Cardiac septum (tissue), 1 donor: Measurements from ENCODE around the gene SERPINB6. TPM values are rescaled to one million over a fixed set of nuclear protein-coding genes. Genes with fewer than 3 reads are reported as not detected.

ENCODE experiments used
- DNase-seq: peaks from one replicate; pipeline ENCODE4 v3.0.0-alpha.2; 2020; ENCODE audit warnings: low spot score
- intact Hi-C: fragments of 100-400 bp; cut with DNase I; formaldehyde crosslinking; loops from one replicate; pipeline ENCODE4 v1.14.0; 2022
- total RNA-seq: library from RNA; stranded (reverse); fragmentation: NEBNext Ultra II Directional; extraction: Animal tissue kit (Norgen Biotek cat#: 25700); gene quantifications from one replicate; pipeline ENCODE4 v1.2.1, GENCODE V29; 2021
- donor health status: DM: no; HTN: no; CAD: no.

The SERPINB6 gene
- total RNA-seq, 1 donor from 2014 or later = 171 TPM

DNA sequence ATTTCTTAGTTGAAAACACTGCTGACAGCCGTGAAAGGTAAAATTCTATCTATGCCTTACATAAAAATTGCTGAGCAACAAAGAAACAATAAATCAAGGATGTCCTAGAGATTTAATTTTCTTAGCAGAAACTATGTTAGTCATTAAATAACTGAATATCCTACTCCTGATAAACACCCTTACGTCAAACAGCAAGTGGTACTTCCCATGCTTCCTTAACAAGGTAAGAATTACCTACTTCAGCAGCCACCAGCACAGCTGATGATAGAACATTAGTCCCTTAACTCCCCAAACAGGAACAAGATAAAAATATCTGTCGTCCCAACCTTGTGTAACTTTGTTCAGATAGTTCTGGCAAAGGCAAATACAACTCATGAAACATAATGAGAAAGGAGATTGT lies 8.7 kb downstream of the SERPINB6 start:
- no peak for DNase-seq
- intact Hi-C loops = no loop called here

DNA sequence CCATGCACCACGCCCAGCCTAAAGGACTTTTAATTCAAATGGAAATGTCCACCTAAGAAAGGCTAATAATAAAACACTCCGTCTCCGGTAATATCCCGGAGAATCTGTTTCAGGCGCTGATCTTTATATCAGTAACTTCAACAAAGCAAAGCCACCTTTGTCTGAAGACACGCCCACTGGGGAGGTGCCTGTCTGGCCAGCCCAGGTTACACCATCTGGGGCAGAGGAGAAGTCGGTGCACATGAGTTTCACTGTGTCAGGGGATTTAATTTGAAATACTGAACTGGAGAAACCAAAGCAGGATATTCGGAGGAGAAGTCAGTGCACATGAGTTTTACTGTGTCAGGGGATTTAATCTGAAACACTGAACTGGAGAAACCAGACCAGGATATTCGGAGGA lies 9.4 kb downstream of the SERPINB6 start:
- intact Hi-C loops = no loop called here
- DNase-seq = no peak

DNA sequence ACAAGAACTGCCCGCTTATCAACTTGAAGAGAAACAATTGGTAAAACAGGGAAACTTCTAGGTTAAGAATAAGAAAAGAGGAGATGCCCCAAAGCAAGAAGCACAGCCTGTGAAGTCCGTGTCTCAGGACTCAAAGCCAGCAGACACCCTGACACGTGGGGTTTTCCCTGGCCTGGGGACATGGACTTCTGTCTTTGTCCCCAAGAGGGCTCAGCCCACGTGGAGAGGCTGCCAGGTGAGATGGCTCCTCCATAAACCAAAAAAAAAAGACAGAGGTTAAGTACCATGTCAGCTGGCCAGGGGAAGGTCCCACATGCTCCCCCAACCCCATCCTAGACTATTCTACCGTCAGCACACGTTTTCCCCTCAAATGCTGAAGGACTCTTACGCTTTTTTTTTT lies 9.9 kb downstream of the SERPINB6 start:
- DNase-seq = no peak
- intact Hi-C loops = no loop called here

DNA sequence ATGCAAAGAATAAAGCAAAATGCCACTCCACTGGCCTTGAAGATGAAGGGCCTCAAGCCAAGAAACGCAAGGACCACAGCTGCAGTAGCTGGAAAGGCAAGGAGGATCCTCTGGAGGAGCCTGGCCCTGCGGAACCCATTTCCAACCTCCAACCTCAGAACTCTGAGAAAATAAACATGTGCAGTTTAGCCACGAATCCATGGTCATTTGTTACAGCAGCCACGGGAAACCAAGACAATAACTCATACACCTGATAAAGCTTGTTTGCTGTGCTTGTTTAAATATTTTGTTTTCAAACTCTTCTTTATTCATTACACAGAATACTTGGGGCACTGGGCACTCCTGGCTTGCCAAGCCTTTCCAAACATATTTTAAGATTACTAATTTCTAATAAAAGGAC lies 10.4 kb downstream of the SERPINB6 start:
- no peak for DNase-seq
- intact Hi-C loops = no loop called here

DNA sequence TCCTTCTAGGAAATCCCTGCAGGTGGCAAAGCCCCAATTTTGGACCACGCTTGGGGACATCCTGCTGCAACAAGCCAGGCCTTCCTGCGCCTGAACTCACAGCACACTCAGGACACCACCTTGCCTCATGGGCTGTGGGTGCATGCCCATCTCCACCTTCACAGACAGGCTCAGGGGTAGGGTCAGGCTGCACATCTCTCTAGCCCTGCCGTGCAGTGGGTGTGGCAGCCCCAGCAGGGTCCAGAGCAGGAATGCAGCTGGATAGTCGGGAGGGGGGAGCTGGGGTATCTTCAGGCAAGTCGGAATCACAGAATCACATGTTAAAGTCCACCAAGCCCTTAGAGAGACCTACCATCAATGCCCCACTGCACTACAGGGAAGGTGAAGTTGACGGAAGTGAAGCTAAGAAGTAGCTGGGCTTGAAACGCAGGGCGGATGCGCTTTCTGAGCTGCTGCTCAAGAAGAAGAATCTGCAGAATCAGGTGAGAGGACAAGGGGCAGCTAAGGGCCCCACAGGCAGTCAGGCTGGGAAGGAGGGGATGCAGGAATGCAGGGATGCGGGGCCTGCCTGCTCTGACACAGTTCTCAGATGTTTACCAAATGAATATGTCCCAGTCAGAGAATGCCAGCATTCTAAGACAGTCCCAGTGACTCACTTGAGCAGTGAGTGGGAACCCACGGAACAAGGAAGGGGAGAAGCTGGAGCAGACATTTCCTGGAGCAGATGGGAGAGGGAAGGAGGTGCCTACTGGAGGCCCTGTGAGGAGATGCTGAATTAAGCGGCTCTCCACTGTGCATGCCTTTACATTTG lies 11.3 kb downstream of the SERPINB6 start:
- DNase-seq = no peak
- intact Hi-C loops = no loop called here

DNA sequence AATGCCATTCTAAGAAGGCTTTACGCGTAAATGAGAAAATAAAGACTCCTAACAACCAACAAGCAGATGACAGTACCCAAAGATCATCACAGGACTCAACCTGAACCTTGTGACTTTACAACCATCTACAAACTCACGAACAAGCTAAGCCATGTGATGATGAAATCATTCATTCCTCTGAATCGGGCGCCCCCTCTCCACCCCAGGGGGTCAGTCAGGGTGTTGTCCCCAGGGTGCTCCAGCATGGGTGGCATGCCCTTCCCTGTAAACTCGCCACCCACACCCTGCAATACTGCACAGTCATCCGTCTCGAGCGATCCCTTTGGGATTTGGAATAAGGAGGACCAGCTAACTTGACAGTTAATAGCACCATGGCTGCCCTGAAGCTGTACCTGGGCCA lies 12.6 kb downstream of the SERPINB6 start:
- intact Hi-C loops = no loop called here
- no peak for DNase-seq

DNA sequence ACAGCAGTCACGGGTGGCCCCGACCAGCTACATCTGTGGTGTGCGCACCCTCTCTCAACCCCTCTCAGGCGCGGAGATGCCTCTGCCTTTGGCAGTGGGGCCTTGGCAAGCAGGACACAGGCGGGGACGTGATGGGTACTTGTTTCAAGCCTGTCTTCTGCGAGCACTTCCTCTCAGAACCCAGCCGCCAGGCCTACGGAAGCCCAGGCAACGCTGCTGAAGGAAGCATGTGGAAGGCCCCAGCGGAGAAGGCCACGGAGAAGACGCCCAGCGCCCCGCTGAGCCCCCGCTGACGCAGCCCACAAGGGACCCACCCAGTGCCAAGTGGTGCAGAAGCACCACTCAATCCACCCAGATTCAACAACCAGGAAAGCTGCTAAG lies 13.0 kb downstream of the SERPINB6 start:
- peak; percentile 87 for DNase-seq
- intact Hi-C loops = no loop called here

DNA sequence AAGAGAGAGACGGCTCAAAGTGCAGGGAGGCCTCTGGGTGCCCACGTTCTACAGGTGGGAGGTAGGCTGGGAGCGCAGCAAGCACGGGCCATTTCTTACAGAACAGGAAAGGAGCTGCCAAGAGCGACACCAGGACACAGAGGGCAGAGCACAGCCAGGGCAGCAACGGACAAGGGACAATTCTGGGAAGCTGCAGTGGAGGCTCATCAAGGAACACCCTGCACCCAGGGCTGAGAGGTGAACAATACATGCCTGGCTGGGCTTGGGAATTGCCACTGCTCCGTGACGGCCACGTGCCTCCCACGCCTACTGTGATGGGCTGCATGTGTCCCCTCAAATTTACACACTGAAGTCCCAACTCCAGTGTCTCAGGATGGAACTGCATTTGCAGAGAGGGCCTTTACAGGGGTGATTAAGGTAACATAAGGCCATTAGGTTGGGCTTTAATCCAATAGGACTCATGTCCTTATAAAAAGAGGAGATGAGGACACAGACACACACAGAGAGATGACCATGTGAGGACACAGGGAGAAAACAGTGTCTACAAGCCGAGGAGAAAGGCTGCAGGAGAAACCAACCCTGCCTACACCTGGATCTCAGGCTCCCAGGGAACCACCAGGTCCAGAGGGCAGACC lies 13.6 kb downstream of the SERPINB6 start:
- intact Hi-C loops = no loop called here
- no peak for DNase-seq

DNA sequence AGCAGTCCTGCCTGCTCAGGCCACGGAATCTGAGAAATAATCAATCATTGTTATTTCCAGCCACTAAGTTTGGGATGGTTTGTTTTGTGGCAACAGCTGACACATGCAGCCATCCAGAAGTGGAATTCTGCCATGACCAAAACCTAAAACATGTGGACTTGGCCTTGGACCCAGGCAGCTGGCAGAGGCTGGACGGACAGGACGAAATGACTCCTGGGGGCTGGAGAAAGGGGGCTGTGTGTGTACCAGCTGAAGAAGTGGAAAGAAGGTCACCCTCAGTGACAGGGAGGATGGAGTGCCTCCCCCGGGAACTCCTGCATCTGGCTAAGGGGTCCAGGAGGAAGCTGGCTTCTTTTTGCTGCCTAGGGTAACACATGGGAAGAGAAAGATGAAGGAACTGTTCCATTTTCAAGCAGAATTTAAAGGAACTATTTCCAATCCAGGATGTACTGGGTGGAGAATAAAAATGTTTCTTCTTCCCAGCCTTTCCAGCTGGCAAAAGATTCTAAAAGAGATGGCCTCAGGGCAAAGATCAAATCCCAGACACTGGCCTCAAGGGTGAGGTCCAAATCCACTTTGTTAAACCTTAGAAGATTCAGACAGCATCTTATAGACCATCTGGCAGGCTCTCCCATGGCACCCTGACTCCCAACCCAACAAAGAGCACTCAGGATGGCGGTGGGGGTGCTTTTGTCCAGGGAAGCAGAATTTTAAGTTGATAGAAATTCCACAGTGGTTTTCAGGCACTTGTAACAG lies 14.3 kb downstream of the SERPINB6 start:
- intact Hi-C loops = no loop called here
- DNase-seq = no peak

DNA sequence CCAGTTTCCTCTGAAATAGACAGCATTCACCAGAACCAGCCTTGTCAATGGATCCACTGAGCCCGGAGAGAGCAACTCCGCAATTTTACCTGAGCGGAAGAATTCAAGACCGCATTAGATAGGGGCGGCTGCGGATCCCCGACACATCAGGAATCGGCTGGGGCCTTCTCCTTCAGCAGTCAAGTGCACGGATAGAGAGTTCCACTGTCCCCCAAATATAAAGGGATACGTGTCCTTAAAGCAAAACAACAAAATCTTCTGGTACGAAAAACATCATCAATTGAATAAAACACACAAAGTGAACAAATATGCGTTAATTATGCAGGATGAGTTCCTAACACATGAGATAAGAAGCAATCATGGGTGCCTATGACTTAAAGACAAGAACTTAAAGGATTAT lies 18.3 kb downstream of the SERPINB6 start:
- intact Hi-C loops = loop anchor here (2.0 kb wide), 1 partner anchor 18 kb away; the partner anchor contains the start of gene SERPINB6
- DNase-seq = no peak

DNA sequence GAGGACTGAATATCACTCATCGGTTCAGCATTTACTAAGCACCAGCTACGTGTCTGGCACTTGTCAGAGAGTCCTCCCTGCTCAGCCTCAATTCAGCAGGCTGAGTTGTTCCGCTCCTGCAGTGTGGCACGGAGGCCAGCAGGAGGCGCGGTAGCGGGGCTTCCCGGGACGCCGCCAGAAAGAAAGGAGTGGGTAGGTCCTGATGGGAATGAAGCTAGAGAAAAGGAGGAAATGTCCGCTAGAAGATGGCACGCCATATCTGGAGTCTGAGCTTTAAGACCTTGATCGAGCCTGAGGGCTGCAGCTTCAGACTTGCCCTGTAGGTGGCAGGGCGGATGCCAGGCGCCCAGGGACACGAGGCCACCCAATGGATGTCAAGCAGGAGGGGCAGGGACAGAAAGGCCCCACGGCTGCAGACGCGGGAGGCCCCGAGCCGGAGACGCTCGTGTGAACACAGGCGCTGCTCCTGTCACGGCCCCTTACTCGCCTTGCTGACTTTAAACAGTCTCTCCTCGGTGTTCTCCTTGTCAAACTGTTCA lies 18.7 kb downstream of the SERPINB6 start:
- intact Hi-C loops = loop anchor here (1.0 to 2.0 kb wide), 2 partner anchors 18 to 36 kb away; partner anchors contain the start of gene SERPINB6
- DNase-seq = no peak

DNA sequence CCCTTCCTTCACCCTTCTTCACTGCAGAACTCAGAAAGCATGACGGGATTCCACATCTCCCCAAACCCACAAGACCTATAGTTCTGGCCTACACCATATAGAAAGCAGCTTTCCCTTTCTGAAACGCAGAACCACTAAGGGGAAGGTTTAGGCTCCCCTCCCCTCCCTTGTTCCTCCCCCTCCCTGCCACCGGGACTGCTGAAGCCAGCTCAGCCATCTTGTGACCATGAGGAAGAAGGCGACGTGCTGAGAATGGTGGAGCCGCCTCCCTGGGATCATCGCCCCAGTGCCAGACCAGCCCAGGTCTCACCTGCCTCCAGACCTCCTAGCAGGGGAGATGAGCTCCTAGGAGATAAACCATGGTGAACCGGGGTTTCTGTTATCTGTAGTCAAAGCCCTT lies 19.6 kb downstream of the SERPINB6 start:
- DNase-seq = peak; percentile 89
- intact Hi-C loops = loop anchor here (1.0 to 2.0 kb wide), 2 partner anchors 19 to 37 kb away; partner anchors contain the start of gene SERPINB6

DNA sequence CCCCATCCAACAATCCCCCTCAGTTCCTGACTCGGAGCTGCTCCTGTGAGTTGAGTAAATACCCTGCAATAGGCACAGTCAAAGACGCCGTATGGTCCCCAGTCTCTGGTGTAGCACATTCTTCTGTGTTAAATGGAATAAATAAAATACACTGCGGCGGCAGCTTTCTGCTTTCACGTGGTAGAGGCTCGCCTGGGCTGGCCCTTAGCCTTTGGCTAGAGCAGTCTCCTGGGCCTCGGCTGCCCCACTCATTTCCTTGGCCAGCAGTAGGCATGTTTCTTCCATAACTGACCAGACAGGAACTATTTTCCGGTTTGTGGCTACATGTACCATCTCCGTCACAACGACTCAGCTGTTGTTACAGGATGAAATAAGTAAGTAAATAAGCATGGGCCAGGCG lies 20.7 kb downstream of the SERPINB6 start:
- intact Hi-C loops = no loop called here
- DNase-seq = no peak

DNA sequence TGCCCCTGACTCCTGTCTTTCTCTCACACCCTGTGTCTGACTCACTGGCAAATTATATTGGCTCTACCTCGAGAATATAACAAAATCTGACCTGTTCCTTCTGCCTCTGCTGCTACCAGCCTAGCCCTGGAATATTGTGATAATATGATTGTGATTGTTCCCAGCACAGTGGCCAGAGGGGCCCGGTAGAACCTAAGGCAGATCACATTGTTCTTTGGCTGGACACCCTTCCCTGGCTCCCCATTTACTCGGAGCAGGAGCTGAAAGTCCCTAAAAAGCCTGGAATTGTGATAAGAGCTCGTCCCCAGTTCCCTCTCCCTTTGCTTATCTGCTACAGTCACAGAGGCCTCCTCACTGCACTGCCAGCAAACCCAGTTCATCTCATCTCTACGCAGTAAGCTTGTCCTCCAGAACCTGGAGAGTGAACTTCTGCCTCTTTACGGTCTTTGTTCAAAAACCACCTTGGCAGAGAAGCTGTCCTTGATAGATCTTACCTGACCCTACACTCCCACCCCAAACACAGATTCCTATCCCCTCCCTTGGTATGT lies 21.8 kb downstream of the SERPINB6 start:
- intact Hi-C loops = no loop called here
- DNase-seq = no peak

DNA sequence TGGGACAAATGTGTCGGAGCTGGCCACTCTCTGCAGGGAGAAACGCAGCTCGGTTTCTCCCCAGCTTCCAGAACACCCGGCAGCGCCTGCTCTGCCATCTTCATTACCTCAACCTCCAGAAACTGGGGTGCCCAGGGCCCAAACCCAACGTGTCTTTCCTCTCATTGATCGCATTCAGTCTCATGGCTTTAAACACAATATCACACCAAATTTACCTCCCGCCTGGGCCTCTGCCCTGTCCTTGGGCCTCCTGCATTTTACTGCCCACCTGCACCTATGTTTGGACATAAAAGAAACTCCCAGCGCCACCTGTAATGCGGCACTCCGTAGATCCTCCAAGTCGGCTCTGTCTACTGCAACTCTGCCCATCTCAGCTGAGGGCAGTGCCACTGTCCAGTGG lies 22.2 kb downstream of the SERPINB6 start:
- no peak for DNase-seq
- intact Hi-C loops = no loop called here

DNA sequence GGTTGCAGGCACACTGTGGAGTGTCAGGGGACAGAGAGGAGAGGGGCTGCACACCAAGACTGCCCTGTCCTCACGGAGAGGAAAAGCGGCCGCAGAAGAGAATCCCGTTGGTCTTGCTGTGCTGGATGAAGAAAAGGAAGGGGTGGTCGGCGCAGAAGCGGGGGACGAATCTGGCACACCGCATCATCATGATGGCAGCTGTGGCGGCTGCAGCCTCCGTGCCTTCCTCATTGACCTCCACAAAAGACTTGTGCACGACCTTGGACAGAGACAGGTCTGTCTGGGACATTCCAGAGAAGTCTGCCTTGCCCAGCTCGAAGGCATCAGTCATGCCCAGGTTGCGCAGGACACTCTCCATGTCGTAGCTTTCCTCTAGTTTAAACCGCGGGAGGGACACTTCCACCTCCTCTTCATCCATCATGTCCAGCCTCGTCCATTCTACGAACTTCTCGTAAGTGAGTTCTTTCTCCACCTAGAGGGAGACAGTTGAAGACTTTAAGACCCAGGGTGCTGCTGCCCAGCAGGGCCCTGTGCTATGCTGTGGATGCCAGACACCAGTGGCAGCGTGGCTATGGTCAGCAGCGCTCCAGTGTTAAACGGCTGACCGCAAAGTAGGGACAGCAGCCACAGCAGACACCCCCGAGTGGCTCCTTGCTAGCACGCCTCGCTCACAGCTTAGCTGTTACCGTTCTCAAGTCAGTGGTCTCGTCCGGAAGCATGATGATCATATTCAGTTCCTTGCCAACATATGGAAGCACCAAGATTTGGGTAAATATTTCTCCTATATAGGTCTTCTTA lies 22.9 kb downstream of the SERPINB6 start:
- no peak for DNase-seq
- intact Hi-C loops = no loop called here

DNA sequence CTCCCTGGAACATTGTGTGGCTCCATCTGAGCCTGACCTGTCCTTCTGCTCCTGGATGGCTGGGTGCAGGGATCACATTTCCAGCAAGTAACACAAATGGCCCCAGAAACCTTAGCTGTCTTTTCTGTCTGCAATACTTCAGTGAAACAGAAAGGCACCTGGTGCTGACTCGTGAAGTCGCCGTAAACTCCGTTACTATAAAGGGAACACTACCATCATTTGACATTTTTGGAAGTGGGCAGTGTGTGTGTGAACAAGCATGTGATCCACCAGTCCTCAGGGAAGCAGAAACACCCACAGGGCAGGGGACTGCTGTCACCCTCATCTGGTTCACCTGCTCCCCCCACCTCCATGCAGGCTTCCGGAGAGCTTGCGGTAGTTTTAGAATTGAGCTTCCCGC lies 23.9 kb downstream of the SERPINB6 start:
- DNase-seq = no peak
- intact Hi-C loops = no loop called here

DNA sequence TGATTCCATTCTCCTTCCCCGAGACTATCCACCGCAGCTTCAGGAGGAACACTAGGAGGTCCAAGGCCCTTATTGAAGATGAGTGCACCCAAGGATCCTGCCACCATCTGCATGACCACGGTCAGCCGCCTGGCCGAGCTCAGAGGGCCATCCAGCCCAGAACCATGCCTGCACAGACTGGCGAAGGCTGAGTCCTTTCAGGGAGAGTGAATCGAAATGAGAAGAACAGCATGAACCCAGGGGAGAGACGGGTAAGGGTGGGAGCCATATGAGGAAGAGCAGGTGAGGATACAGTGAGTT lies 26.3 kb downstream of the SERPINB6 start:
- DNase-seq = no peak
- intact Hi-C loops = no loop called here

DNA sequence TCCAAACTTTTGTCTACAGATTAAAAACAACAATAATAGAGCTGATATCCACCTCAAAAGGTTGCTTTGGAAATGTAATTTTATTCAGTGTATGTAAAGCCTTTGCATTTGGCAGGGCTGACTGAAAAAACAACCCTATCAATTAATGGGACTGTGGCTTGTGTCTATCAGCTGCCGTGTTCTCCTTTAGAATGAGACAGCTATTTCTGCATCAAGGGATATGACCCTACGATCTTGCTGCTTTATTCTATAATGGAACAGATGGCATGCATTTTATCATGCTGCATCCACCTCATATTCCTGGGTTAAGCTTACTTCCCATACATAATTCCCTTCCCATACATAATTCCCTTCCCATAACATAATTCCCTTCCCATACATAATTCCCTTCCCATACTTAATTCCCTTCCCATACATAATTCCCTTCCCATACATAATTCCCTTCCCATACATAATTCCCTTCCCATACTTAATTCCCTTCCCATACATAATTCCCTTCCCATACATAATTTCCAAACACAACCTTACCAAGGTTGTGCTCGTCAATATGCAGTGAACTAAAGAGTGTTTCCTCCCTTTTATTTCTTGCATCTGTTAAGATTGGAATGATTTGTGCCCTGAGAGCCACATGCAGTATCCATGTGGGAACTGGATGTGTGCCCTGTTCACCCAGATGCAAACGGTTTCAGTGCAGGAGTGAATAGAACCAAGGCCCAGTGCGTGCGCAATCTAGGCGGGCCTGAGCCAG lies 26.8 kb downstream of the SERPINB6 start:
- no peak for DNase-seq
- intact Hi-C loops = no loop called here
